ENCODE measurements around the gene PWWP2B.

- TF ChIP-seq, protein P1, sequence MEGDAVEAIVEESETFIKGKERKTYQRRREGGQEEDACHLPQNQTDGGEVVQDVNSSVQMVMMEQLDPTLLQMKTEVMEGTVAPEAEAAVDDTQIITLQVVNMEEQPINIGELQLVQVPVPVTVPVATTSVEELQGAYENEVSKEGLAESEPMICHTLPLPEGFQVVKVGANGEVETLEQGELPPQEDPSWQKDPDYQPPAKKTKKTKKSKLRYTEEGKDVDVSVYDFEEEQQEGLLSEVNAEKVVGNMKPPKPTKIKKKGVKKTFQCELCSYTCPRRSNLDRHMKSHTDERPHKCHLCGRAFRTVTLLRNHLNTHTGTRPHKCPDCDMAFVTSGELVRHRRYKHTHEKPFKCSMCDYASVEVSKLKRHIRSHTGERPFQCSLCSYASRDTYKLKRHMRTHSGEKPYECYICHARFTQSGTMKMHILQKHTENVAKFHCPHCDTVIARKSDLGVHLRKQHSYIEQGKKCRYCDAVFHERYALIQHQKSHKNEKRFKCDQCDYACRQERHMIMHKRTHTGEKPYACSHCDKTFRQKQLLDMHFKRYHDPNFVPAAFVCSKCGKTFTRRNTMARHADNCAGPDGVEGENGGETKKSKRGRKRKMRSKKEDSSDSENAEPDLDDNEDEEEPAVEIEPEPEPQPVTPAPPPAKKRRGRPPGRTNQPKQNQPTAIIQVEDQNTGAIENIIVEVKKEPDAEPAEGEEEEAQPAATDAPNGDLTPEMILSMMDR (IDR thresholded peaks at IDR 0.05; ENCODE audit: low read depth, low read length, poor library complexity, severe bottlenecking): no peak
- TF ChIP-seq EZH2phosphoT487 (IDR thresholded peaks at IDR 0.05; ENCODE audit: borderline replicate concordance, low read length): no peak
These were observed 54.0 kb downstream of the PWWP2B start for GRCh38 chr10:132450825-132451505.
